Fibroblast of villous mesenchyme (primary cell): ENCODE measurements around the gene CD96. TPM values are rescaled to one million over a fixed set of nuclear protein-coding genes. Genes with fewer than 3 reads are reported as not detected.
A peak's percentile ranks its signal among the peaks of the same experiment; 100 is the strongest.

Source experiments
- DNase-seq: peaks from one replicate; pipeline ENCODE4 v3.0.0-alpha.2; 2010; ENCODE audit warnings: low read depth
- H3K4me3 ChIP-seq: 2 replicates; pipeline ENCODE4 v1.5.1; 2011; ENCODE audit warnings: low read depth, mild to moderate bottlenecking, low read length
- total RNA-seq: library from RNA; depleted of rRNA; stranded (reverse); fragments of >200 nt; gene quantifications from 2 replicates; pipeline ENCODE4 v1.2.3, GENCODE V29; 2012
- TF ChIP-seq, protein P1 (sequence below): IDR thresholded peaks from 2 replicates; pipeline ENCODE4 v1.5.1; 2012; ENCODE audit warnings: low read depth, mild to moderate bottlenecking, low read length; ENCODE audit not compliant: insufficient read depth

The CD96 gene, protein sequence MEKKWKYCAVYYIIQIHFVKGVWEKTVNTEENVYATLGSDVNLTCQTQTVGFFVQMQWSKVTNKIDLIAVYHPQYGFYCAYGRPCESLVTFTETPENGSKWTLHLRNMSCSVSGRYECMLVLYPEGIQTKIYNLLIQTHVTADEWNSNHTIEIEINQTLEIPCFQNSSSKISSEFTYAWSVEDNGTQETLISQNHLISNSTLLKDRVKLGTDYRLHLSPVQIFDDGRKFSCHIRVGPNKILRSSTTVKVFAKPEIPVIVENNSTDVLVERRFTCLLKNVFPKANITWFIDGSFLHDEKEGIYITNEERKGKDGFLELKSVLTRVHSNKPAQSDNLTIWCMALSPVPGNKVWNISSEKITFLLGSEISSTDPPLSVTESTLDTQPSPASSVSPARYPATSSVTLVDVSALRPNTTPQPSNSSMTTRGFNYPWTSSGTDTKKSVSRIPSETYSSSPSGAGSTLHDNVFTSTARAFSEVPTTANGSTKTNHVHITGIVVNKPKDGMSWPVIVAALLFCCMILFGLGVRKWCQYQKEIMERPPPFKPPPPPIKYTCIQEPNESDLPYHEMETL
- total RNA-seq: 0.32 TPM in 1 of 2 replicates, not detected in the other

DNA sequence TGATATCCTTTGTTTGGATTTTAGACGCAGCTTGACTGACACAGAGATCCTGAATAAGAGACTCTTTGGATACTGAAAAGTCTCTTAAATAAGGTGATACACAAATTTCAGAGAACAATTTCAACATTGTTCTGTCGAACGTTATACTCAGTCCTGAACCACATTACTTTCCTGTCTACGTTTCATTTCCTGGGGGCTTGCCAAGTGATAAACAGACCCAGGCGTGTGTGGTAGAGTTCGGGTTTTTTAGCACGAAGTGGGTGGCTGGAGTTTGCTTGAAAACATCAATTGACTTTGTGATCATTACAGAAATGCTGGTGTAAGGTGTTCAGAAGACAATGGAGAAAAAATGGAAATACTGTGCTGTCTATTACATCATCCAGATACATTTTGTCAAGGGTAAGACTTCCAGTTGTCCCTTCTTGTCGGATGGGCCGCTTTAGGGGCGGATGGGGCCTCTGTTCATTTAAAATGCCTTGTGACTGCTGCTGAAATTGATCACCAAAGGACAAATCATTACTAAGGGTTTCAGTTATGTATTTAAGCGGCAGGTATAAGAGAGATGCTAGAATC, at the start of gene CD96:
Gene CD96 (plus strand): TSS at position 287 of the 573 bp plus-strand sequence. CDS start 52 bp downstream, at position 339.
- TF ChIP-seq, protein P1, sequence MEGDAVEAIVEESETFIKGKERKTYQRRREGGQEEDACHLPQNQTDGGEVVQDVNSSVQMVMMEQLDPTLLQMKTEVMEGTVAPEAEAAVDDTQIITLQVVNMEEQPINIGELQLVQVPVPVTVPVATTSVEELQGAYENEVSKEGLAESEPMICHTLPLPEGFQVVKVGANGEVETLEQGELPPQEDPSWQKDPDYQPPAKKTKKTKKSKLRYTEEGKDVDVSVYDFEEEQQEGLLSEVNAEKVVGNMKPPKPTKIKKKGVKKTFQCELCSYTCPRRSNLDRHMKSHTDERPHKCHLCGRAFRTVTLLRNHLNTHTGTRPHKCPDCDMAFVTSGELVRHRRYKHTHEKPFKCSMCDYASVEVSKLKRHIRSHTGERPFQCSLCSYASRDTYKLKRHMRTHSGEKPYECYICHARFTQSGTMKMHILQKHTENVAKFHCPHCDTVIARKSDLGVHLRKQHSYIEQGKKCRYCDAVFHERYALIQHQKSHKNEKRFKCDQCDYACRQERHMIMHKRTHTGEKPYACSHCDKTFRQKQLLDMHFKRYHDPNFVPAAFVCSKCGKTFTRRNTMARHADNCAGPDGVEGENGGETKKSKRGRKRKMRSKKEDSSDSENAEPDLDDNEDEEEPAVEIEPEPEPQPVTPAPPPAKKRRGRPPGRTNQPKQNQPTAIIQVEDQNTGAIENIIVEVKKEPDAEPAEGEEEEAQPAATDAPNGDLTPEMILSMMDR: no peak
- peak; percentile 16 for DNase-seq

DNA sequence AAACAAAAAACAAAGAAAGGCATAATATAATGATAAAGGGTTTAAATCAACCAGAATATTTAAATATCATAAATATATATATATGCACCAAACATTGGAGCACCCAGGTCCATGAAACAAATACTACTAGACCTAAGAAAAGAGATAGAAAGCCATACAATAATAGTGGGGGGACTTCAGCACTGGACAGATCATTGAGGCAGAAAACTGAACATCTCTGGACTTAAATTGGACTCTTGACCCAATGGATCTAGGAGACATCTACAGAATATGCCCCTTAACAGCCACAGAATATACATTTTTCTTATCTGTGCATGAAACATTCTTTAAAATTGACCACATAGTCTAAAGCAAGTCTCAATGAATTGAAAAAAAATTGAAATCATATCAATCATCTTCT, 48.7 kb upstream of the CD96 start:
- TF ChIP-seq, protein P1: no peak
- DNase-seq: no peak

More for the DNA sequence above, at the start of gene CD96:
- no peak within 1 kb of the TSS for H3K4me3 ChIP-seq

GRCh38 chr3:111496894-111497559, 45.0 kb upstream of the CD96 start:
- TF ChIP-seq, protein P1: no peak
- DNase-seq: no peak
- H3K4me3 ChIP-seq: no peak overlapping the region

More for the DNA sequence above, 48.7 kb upstream of the CD96 start:
- H3K4me3 ChIP-seq: no peak overlapping the region

- no peak overlapping the region for H3K4me3 ChIP-seq
- DNase-seq: no peak
- TF ChIP-seq, protein P1: no peak
These were observed 44.0 kb upstream of the CD96 start for GRCh38 chr3:111498022-111498421.

- TF ChIP-seq, protein P1: no peak
- no peak for DNase-seq
These were observed 35.6 kb upstream of the CD96 start for GRCh38 chr3:111506435-111506834.

DNA sequence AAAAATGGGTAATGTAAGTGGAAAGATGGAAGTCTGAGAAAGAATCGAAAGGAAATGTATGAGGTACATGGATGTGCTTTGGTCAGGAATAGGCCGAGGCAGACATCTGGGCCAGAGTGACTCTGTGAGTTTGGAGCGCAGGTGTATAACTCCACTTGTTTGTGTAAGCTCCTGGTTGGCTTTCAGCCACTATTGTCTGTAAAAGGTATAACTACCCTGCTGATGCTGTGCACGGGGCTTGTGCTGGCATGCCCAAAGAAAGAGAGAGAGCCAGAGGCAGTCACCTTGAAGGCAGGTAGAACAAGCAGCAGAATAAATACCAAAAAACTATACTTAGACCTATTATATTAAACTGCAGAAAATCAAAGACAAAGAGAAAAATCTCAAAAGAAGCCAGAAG, 32.7 kb upstream of the CD96 start:
- TF ChIP-seq, protein P1: no peak
- no peak overlapping the region for H3K4me3 ChIP-seq
- no peak for DNase-seq

More at GRCh38 chr3:111506435-111506834, 35.6 kb upstream of the CD96 start:
- no peak overlapping the region for H3K4me3 ChIP-seq
